ENCODE results near the gene ITGAX.

ITGAX gene

DNA sequence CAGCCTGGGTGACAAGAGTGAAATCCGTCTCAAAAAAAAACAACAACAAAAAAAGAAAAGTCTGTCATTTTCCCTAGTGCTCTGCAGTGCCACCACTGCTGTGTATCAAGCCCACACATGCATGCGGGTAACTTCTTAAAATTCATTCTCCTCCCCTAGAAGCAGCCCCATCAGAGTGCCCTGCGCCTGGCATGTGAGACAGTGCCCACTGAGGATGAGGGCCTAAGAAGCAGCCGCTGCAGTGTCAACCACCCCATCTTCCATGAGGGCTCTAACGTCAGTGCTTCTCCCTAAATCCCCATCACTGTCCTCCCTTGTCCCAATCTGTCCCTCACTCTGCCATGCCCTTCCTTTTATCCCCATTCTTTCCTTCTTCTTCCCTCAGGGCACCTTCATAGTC is 62.9 kb downstream of the ITGAX start:
- H3K4me3 ChIP-seq (ENCODE audit: low read length), result no peak overlapping the region
- TF ChIP-seq, protein P1, sequence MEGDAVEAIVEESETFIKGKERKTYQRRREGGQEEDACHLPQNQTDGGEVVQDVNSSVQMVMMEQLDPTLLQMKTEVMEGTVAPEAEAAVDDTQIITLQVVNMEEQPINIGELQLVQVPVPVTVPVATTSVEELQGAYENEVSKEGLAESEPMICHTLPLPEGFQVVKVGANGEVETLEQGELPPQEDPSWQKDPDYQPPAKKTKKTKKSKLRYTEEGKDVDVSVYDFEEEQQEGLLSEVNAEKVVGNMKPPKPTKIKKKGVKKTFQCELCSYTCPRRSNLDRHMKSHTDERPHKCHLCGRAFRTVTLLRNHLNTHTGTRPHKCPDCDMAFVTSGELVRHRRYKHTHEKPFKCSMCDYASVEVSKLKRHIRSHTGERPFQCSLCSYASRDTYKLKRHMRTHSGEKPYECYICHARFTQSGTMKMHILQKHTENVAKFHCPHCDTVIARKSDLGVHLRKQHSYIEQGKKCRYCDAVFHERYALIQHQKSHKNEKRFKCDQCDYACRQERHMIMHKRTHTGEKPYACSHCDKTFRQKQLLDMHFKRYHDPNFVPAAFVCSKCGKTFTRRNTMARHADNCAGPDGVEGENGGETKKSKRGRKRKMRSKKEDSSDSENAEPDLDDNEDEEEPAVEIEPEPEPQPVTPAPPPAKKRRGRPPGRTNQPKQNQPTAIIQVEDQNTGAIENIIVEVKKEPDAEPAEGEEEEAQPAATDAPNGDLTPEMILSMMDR (conservative IDR thresholded peaks at IDR 0.05; ENCODE audit: low read depth, low read length), result no peak
- no peak for DNase-seq (ENCODE audit: low read depth)

DNA sequence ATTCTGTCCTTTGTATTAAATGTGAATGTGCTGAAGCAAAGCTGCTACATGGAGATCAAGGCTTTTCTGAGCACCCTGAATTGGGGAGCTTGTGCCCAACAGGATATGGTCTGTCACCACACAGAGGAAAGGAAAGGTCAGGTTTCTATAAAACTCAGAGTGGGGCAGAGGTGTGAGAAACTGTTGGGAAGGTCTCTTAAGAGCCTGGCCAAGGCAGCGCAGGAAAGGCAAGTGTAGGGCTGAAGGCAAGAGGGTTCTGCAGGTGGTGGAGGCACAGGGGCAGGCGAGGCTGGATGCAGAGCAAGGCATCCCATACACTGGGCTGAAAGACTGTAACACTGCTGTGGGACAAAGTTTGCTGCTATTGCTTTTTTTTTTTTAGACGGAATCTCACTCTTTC is 65.1 kb downstream of the ITGAX start:
- TF ChIP-seq, protein P1 (conservative IDR thresholded peaks at IDR 0.05; ENCODE audit: low read depth, low read length), result no peak
- H3K4me3 ChIP-seq (ENCODE audit: low read length), result no peak overlapping the region
- DNase-seq (ENCODE audit: low read depth), result no peak

DNA sequence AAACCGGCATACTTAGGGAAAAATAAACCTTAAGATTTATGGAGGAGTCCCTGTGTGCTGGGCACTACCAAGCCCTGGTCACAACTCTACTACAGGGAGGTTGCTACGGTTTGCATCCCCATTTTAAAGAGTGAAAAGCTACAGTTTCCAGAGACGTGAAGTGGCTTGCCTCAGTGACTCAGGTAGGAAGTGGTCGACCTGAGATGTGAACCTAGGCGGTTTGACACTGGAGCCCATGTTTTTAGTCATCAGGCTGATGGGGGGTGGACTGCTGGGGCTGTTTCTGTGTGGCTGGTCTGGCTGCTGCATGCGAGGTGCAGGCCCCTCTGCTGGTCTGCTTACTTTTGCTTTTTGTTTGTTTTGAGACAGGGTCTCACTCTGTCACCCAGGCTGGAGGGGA is 66.6 kb downstream of the ITGAX start:
- TF ChIP-seq, protein P1 (conservative IDR thresholded peaks at IDR 0.05; ENCODE audit: low read depth, low read length), result no peak
- no peak for DNase-seq (ENCODE audit: low read depth)
- H3K4me3 ChIP-seq (ENCODE audit: low read length), result no peak overlapping the region

DNA sequence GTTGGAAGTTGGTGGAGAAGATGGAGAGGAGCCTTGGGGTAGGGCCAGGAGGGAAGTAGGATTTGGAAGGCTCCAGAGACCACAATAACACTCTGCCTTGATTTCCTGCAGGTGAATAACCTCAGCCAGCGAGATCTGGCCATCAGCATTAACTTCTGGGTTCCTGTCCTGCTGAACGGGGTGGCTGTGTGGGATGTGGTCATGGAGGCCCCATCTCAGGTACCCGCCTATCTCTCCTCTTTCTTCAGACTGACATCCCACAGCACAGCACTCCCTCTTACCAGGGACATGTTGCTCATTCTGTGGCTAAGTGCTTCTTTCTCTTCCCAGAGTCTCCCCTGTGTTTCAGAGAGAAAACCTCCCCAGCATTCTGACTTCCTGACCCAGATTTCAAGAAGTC is 68.3 kb downstream of the ITGAX start:
- TF ChIP-seq, protein P1 (conservative IDR thresholded peaks at IDR 0.05; ENCODE audit: low read depth, low read length), result no peak
- H3K4me3 ChIP-seq (ENCODE audit: low read length), result no peak overlapping the region
- no peak for DNase-seq (ENCODE audit: low read depth)

DNA sequence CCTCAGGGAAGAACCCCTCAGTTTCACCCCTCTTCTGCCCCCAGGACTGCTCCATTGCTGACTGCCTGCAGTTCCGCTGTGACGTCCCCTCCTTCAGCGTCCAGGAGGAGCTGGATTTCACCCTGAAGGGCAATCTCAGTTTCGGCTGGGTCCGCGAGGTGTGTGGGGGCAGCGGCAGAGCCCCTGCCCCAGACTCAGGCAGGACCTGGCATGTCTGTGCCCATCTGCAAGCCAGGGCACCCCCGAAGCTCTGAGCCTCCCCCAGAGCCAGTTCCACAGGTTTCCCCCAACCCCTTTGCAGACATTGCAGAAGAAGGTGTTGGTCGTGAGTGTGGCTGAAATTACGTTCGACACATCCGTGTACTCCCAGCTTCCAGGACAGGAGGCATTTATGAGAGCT is 68.8 kb downstream of the ITGAX start:
- TF ChIP-seq, protein P1 (conservative IDR thresholded peaks at IDR 0.05; ENCODE audit: low read depth, low read length), result no peak
- H3K4me3 ChIP-seq (ENCODE audit: low read length), result no peak overlapping the region
- no peak for DNase-seq (ENCODE audit: low read depth)

DNA sequence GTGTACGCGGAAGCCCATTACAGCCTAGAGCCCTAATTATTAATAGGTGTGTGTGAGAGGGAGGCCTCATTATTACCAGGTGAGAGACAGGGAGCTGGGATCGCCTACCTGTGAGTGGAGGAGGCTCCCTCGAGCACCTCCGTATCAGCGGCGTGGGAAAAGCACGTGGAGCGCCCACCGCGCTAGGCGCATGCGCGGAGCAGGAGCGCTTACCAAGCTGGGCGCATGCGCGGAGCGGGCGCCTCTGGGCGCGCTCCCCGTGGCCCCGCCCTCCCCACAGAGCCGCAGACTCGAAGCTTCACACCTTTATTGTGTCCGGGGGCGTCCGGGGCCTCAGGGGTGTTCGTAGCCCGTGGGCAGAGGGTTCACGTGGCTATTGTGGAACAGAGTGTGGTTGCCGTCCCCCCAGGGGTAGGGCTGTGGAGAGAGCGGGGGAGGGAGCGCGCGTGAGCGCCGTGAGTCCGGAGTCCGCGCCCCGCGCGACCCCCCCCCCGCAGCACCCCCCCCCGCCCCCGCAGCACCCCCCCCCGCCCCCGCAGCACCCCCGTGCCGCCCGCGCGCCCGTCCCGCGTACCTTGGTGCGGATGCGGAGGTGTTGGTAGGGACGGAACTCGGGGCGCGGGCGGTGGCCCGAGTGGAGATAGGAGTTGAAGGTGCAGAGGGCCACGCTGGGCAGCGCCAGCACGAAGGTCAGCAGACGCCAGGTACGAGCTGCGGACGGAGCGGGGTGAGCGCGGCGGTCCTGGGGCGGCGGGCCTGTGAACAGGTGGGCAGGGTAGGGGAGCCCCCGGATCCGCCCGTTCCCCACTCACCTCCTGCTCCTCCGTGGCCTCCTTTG is 72.7 kb downstream of the ITGAX start:
- DNase-seq (ENCODE audit: low read depth), result no peak
- no peak overlapping the region for H3K4me3 ChIP-seq (ENCODE audit: low read length)

DNA sequence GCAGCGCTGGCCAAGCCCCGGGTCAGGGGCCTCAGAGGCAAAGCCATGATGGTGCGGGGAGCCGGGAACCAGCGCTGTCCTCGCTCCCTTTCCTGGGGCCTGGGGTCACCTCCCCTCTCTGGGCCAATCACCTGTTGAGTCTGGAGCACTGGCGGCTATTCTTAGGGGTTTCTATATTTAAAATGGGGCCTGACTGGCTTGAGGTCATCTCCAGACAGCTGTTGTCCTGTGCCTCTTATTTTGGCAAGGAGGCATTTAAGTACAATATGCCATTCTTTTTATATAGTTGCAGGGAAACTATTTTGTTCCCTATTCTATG is 73.3 kb downstream of the ITGAX start, which contains the start of gene COX6A2:
TSS of gene COX6A2 (minus strand) at position 82 of the 319 bp plus-strand sequence. CDS start at position 47, 35 bp downstream.
- H3K4me3 ChIP-seq (ENCODE audit: low read length), result no peak within 1 kb of the TSS
- DNase-seq (ENCODE audit: low read depth), result no peak
- TF ChIP-seq, protein P1 (conservative IDR thresholded peaks at IDR 0.05; ENCODE audit: low read depth, low read length), result no peak

More for the DNA sequence above, 72.7 kb downstream of the ITGAX start:
- TF ChIP-seq, protein P1 (conservative IDR thresholded peaks at IDR 0.05; ENCODE audit: low read depth, low read length), result no peak

Data from retinal pigment epithelial cell (primary cell).